ENCODE data around the gene PILRB.
A peak's percentile ranks its signal among the peaks of the same experiment; 100 is the strongest.
"Not testable (repeated sequence)": the region's sequence is repeated elsewhere in the genome, so short reads cannot be mapped to it uniquely, and the experiment has no call there.

Gene PILRB

DNA sequence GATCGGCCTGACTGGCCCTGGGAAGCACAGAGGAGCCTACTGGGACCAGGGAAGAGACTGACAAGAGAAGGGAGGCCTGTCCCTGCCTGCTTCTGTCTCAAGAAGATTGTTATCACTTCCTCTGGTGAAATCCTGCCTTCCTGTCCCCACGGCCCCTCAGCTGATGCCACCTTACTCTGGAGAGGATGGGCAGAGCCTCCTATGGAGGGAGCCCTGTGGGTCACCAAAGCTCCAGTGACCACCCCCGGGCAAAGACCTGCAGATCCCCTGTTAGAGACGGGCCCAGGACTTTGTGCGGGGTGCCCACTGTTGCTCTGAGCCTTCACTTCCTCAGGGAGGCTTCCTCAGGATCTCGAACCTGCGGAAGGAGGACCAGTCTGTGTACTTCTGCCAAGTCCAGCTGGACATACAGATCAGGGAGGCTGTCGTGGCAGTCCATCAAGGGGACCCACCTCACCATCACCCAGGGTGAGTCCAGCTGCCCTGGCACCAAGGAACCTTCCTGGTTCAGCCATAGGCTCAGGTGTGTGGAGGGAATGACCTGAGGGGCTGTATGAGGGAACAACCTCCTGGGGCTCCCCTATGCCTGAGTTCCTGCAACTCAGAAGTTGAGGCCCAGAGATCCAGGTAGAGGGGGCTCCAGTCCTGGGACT lies 1.4 kb upstream of the PILRB start:
- DNase-seq (ENCODE audit: low read depth in 2 of 2) = no peak

DNA sequence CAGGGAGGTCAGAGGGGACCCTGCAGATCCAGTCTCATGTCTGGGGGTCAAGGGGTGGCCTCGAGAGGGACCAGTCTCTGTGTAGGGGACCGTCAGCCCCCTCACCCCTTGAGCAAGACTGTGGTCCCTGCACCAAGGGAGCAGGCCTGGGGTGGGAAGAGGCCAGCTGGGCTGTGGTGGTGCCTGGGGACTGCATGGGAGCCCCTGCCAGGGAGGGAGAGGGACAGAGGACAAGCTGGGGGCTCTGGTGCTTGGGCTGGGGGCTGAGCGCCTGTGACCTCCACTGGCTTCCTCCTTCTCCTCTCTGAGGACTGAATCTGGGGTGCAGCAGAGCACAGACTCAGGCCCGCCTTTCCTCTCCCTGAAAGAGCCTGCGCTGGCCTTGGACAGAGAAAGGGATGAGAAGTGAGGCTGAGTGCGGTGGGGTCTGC lies 771 bp upstream of the PILRB start:
- DNase-seq (ENCODE audit: low read depth in 2 of 2) = no peak

DNA sequence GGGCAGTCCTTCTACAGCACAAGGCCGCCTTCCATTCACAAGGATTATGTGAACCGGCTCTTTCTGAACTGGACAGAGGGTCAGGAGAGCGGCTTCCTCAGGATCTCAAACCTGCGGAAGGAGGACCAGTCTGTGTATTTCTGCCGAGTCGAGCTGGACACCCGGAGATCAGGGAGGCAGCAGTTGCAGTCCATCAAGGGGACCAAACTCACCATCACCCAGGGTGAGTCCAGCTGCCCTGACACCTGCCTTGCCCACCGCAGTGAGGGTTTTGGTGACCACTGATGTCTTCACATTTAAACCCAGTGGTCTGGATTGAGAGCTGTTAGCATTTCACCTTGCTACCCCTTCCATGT lies 918 bp downstream of the PILRB start:
- DNase-seq (ENCODE audit: low read depth in 2 of 2) = no peak

DNA sequence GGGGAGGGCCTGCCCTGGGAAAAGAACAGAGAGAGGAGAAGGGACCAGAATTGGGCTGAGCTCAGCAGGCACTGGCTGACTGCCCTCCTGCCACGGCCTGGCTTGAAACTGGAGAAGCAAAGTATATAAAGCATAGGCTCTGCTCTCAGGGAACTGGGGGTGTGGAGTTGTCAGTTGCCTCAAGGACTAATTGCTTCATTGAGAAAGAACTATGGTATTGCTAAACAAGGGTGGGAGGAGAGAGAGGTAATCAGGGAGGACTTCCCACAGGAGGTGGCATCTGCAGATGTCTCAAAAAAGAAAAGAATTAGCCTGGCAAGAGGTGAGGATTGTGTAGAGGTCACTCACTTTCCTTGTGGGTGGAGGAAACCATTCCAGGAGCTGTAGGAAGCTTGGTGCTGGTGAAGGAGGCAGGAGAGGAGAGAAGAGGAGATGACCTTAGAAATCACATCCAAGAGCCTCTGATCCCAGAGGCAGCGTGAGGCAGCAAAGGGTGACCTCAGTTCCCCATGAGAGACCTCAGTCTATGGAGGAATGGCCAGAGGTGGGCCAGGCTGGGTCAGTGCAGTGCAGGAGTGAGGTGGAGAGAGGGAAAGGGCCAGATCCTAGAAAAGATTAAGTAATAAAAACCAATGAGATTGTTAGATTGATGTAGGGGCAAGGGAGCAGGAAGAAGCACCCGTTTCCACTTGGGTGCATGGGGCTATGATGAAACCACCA lies 2.4 kb downstream of the PILRB start:
- DNase-seq (ENCODE audit: low read depth in 2 of 2) = no peak

DNA sequence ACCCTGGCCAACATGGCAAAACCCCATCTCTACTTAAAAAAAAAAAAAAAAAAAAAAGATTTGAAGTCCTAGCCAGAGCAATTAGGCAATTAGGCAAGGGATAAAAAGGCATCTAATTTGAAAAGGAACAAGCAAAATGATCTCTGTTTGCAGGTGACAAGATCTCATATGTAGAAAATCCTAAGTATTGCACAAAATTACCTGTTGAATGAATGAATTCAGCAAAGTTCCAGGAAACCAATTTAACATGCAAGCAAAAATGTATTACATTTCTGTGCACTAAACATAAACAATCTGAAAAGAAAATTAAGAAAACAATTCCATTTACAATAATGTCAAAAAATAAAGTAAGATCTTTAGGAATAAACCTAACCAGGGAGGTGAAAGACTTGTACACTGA lies 5.2 kb downstream of the PILRB start:
- DNase-seq (ENCODE audit: low read depth in 2 of 2) = no peak

DNA sequence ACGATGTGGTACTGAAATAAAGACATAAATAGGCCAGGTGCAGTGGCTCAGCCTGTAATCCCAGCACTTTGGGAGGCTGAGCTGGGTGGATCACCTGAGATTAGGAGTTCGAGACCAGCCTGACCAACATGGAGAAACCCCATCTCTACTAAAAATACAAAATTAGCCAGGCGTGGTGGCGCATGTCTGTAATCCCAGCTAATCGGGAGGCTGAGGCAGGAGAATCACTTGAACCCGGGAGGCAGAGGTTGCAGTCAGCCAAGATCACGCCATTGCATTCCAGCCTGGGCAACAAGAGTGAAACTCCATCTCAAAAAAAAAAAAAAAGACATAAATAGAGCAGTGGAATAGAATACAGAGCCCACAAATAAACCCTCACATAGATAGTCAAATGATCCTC lies 5.9 kb downstream of the PILRB start:
- DNase-seq (ENCODE audit: low read depth in 2 of 2) = not testable (repeated sequence)

DNA sequence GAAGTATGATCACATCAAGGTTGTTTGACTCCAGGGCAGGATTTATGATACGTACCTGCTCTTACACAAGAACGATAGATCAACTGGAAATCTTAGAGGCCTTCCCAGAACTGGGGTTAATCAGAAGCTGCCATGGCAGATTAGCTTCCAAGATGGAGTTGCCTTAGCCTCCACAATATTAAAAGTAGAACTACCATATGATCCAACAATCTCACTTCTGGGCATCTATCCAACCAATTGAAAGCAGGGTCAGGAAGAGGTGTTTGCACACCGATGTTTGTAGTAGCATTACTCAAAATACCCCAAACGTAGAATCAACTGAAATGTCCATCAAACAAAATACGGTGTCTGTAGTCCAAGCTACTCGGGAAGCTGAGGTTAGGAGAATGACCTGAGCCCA lies 6.6 kb downstream of the PILRB start:
- DNase-seq (ENCODE audit: low read depth in 2 of 2) = no peak

DNA sequence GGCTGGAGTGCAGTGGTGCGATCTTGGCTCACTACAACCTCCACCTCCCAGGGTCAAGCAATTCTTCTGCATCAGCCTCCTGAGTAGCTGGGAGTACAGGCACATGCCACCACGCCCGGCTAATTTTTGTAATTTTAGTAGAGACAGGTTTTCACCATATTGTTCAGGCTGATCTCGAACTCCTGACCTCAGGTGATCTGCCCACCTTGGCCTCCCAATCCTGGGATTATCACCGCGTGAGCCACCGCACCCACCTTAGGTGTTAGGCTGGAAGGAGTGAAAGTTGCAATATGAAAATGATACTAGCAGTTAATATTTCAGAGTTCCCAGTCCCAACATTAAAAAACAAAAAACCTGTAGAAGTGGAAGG lies 8.1 kb downstream of the PILRB start:
- not testable (repeated sequence) for DNase-seq (ENCODE audit: low read depth in 2 of 2)

DNA sequence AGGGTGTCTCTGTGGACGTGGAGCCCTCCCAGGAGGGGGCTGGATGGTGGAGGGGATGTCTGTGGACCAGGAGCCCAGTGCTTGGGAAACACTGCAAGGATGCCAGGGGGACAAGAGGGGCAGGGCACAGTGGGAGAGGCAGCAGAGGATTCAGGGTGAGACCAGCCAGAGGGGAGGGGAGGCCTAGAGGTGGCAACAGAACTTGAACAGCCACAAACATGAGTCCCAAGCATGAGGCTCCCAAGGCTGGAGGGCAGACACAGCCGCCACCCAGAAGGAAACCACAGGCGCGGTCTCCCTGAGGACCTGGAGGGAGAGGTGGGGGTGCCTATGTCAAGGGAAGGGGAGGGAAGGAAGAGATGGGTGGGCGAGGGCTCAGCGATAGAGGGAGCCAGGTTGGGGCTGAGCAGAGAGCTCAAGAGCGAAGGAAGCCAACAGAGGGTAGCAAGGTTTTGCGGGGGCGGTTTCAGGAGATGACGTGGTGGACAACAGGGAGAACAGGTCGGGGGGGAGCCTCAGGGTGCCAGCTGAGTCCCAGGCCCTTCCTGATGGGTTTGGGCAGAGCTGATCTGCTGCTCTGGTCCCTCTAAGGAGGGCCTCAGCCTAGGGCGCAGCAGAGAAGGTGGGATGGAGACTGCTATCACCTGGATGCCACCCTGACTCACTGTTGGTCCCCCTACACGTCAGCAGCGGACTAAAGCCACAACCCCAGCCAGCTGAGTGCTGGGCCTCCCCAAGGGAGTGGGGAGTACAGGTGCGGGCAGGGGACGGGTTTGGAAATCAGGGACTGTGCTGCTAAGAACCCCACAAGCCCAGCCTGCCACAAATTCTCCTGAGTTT lies 8.7 kb downstream of the PILRB start:
- DNase-seq (ENCODE audit: low read depth in 2 of 2) = no peak

DNA sequence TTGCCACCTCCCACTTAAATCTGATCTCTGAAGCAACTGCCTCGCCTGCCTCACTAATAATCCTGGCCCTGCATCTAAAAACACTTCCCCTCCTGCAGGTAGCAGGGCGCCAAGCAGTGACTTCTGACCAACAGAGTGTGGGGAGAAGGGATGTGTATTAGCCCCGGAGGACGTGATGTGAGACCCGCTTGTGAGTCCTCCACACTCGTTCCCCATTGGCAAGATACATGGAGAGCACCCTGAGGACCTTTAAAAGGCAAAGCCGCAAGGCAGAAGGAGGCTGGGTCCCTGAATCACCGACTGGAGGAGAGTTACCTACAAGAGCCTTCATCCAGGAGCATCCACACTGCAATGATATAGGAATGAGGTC lies 9.3 kb downstream of the PILRB start:
- DNase-seq (ENCODE audit: low read depth in 2 of 2) = no peak

DNA sequence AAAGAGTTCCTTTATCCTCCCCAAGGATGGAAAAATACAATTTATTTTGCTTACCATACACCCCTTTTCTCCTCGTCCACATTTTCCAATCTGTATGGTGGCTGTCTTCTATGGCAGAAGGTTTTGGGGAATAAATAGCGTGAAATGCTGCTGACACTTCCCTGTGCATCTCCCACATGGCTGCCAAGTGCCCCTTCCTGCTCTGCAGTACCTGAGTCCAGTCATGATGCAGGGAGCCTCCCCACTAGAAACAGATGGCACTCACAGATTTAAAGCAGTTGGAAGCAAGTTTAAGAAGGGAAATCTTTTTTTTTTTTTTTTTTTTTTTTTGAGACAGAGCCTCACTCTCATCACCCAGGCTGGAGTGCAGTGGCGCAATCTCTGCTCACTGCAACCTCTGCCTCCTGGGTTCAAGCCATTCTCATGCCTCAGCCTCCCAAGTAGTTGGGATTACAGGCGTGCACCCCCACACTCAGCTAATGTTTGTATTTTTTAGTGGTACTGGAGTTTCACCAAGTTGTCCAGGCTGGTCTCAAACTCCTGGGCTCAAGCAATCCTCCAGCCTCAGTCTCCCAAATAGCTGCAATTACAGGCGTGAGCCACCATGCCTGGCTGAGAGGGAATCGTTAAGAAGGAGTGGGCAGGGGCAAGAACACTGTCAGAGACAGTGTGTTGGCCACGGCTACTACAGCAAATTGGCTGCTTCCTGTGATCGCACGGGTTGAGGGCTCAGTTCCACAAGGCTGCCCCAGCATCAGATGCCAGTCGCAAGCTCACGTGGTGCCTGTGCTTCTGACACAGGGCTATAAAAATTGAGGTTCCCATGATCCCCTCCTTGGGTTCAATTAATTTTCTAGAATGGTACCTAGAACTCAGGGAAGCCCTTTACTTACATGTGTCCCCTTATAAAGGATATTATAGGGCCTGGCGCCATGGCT lies 10.0 kb downstream of the PILRB start:
- DNase-seq (ENCODE audit: low read depth in 2 of 2) = no peak

DNA sequence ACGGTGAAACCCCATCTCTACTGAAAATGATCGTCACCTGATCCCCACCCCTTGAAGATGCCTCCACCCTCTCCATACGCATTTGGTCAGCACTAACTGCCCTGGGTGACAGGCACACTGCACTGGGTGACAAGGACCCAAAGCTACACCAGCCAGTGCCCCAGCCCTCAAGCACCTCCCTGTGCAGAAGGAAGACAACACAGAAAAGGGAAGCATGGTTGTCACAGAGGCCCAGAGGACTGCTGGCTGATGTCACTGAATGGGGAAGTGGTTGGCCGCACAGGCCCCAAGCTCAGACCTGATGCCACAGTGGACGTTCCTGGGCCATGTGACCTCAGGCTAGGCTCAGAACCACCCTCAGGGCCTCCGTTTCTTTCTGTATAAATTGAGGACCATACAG lies 11.2 kb downstream of the PILRB start:
- peak in 1 of 2 donors; percentile 31 for DNase-seq (ENCODE audit: low read depth in 2 of 2)

DNA sequence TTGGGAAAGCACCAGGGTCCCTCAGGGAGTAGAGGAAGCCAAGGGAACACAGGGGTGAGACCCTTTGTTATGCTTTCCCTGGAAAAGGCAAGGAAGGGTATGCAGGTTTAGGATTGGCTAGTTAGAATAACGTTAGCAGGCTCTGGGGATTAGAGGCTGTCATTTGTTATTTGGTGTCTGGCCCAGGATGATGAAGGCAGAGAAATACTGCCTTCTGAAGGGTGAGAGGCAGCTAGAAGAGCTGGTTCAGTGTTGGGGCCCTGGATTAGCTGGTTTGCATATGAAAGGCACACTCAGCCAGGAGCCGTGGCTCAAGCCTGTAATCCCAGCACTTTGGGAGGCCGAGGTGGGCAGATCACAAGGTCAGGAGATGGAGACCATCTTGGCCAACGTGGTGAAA lies 12.4 kb downstream of the PILRB start:
- no peak for DNase-seq (ENCODE audit: low read depth in 2 of 2)

DNA sequence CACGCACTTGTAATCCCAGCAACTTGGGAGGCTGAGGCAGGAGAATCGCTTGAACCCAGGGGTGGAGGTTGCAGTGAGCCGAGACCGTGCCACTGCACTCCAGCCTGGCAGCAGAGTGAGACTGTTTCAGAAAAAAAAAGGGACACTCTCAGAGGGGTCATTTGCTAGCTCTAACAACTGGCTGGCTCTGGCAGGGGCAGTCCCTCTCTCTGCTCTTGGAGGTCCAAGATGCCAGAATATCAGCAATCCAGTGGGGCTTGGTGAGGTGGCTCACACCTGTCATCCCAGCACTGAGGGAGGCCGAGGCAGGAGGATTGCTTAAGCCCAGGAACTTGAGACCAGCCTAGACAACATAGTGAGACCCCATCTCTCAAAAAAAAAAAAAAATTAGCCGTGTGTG lies 12.8 kb downstream of the PILRB start:
- no peak for DNase-seq (ENCODE audit: low read depth in 2 of 2)

DNA sequence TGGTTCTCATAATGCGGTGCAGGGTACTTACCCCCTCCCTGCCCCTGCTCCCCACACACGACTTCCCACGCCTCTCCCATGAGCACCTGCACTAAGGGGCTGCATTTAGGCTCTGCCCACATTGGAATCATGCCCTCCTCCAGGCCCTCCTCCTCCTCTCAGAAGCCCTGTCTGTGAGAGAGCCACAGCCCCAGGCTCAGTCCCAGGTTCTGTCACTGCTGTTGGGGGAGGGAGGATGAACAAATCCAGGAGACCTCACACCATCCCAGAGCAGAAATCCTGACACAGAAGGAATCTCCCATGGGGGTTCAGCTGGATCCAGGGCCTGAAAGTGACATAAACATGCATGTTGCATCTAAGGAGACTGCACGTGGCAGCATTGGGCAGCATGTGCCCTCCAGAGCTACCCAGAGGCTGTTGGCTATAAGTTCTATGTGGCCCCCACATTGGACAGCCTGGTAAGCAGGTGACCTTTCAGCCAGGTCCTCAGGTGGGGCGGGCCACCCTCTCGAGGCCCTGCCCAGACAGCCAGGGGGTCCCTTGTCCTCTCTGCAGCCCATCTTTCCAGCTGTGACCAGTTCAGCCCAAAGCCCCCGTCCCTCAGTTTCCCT lies 13.7 kb downstream of the PILRB start:
- no peak for DNase-seq (ENCODE audit: low read depth in 2 of 2)

DNA sequence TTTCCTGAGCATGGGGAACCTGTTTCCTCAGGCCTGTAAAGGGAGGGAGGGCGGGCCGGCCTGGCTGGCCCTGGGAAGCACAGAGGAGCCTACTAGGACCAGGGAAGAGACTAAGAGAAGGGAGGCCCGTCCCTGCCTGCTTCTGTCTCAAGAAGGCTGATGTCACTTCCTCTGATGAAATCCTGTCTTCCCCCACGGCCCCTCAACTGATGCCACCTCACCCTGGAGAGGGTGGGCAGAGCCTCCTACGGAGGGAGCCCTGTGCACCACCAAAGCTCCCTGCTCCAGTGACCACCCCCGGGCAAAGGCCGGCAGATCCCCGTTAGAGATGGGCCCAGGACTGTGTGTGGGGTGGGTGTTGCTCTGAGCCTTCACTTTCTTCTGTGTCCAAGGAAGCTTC lies 14.3 kb downstream of the PILRB start:
- DNase-seq (ENCODE audit: low read depth in 2 of 2) = no peak

DNA sequence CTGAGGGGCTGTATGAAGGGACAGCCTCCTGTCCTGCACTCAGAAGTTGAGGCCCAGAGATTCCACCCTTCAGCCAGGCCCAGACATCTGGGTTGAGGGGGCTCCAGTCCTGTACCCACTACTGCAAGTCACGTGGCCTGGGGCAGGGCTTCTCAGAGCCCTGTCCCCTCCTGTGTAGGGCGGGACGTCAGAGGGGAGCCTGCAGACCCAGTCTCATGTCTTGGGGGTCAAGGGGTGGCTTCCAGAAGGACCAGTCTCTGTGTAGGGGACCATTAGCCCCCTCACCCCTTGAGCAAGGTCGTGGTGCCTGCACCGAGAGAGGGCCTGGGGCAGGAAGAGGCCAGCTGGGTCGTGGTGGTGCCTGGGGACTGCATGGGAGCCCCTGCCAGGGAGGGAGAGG lies 14.8 kb downstream of the PILRB start:
- DNase-seq (ENCODE audit: low read depth in 2 of 2) = no peak

DNA sequence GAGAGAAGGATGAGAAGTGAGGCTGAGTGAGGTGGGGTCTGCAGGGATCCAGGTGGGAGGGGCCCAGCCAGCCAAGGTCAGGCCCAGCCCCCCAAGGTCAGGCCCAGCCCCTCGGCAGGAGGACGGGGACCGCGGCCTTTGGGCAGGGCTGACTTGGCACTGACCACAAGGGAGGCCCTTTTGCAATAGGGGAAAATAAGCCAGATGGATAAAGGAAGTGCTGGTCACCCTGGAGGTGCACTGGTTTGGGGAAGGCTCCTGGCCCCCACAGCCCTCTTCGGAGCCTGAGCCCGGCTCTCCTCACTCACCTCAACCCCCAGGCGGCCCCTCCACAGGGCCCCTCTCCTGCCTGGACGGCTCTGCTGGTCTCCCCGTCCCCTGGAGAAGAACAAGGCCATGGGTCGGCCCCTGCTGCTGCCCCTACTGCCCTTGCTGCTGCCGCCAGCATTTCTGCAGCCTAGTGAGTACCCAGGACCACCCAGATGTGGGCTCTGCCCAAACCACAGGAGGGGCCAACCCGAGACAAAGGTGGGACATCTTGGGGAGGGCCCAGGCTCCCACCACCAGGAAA lies 15.4 kb downstream of the PILRB start, which contains the start of gene PILRA:
PILRA (plus strand) TSS at position 227 of the 571 bp plus-strand sequence; CDS start at position 397, 170 bp downstream.
- no peak for DNase-seq (ENCODE audit: low read depth in 2 of 2)

DNA sequence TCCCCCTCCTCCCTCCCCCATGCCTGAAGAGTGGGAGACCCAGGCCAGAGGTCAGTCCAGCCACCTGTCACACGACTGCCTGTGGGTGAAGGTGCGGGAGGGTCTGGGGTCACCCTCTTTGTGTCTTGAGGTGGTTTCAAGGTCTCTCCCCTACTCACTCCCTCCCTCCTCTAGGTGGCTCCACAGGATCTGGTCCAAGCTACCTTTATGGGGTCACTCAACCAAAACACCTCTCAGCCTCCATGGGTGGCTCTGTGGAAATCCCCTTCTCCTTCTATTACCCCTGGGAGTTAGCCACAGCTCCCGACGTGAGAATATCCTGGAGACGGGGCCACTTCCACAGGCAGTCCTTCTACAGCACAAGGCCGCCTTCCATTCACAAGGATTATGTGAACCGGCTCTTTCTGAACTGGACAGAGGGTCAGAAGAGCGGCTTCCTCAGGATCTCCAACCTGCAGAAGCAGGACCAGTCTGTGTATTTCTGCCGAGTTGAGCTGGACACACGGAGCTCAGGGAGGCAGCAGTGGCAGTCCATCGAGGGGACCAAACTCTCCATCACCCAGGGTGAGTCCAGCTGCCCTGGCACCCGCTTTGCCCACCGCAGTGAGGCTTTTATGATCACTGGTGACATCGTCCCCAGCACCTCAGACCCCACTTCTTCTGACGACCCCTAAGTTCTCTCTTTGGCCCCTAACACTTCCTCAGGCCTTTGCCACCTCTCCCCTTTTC lies 16.1 kb downstream of the PILRB start:
- DNase-seq (ENCODE audit: low read depth in 2 of 2) = not testable (repeated sequence)

DNA sequence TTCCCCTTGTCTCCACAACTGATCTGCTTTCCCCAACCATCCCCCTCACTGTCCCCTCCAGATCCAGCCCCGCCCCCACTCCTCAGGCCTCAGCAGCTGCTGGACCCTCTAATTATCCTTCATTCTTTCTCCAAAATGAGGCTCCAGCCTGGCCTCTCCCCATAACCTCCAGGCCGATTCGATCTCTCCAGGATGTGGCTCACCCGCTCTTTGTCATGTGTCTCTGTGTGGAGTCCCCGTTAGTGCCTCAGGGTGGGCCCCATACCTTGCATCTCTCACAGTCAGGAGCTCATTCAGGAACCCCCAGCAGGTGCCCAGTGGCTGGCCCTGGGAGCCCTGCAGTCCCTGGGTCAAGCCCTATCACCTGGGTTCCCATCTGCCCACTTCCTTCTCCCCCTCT lies 16.7 kb downstream of the PILRB start:
- DNase-seq (ENCODE audit: low read depth in 2 of 2) = no peak

All from stimulated activated CD8-positive, alpha-beta memory T cell treated with anti-CD3 and anti-CD28 coated beads, Interleukin-7, amount 100 ng/mL, for 1 hour (primary cell).